ENCODE data around the gene GYS2. TPM values are rescaled to one million over a fixed set of nuclear protein-coding genes. Genes with fewer than 3 reads are reported as not detected.

GYS2 gene
- total and polyA plus RNA-seq, 2 of the 4 experiments (the other 2 are of a cell fraction): not detected

DNA sequence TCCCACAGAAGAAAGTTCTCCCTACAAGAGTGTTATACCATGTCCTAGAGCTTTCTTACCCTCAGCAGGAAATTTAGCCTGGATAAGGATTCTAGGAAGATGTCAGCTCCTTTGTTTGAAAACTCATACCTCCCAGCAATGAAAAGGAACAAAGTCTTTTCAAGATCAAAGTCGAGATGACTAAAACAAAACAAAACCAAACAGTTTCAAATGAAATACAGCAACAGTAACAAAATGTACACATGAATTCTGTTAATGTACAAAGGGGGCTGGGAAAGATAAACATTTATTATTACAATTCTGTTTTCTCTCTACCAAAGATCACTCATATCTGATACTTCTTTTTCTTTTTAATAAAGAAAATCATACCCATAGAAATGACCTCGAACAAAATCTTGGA, 41.8 kb downstream of the GYS2 start:
- no peak overlapping the region for H3K18ac ChIP-seq (ENCODE audit: low read depth, low read length)
- no peak overlapping the region for H2BK120ac ChIP-seq (ENCODE audit: low read depth, low read length)
- H3K56ac ChIP-seq (ENCODE audit: extremely low read depth, insufficient read depth, low read length): no peak overlapping the region
- no peak overlapping the region for H3K27ac ChIP-seq (ENCODE audit: insufficient read depth, low read length)
- H4K20me1 ChIP-seq (ENCODE audit: insufficient read depth, low read length): no peaks in the 10 kb centered on the region
- TF ChIP-seq, protein P1, sequence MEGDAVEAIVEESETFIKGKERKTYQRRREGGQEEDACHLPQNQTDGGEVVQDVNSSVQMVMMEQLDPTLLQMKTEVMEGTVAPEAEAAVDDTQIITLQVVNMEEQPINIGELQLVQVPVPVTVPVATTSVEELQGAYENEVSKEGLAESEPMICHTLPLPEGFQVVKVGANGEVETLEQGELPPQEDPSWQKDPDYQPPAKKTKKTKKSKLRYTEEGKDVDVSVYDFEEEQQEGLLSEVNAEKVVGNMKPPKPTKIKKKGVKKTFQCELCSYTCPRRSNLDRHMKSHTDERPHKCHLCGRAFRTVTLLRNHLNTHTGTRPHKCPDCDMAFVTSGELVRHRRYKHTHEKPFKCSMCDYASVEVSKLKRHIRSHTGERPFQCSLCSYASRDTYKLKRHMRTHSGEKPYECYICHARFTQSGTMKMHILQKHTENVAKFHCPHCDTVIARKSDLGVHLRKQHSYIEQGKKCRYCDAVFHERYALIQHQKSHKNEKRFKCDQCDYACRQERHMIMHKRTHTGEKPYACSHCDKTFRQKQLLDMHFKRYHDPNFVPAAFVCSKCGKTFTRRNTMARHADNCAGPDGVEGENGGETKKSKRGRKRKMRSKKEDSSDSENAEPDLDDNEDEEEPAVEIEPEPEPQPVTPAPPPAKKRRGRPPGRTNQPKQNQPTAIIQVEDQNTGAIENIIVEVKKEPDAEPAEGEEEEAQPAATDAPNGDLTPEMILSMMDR (conservative IDR thresholded peaks at IDR 0.05; ENCODE audit: low read depth, low read length): no peak
- TF ChIP-seq RFX5 (IDR thresholded peaks at IDR 0.05; ENCODE audit: low read depth, low read length) (no peak), BHLHE40 (IDR thresholded peaks at IDR 0.05; ENCODE audit: low read depth, low read length) (no peak), MAFK (IDR thresholded peaks at IDR 0.05; ENCODE audit: low read depth, low read length) (no peak), POLR2A (IDR thresholded peaks at IDR 0.05; ENCODE audit: low read depth, low read length) (no peak), CEBPB (IDR thresholded peaks at IDR 0.05; ENCODE audit: low read depth, low read length) (no peak), RCOR1 (IDR thresholded peaks at IDR 0.05; ENCODE audit: insufficient replicate concordance, low read length) (no peak), RAD21 (IDR thresholded peaks at IDR 0.05; ENCODE audit: low read length) (no peak), NFE2L2 (IDR thresholded peaks at IDR 0.05; ENCODE audit: low read depth, low read length) (no peak), FOS (IDR thresholded peaks at IDR 0.05; ENCODE audit: low read depth, low read length) (no peak), MAZ (IDR thresholded peaks at IDR 0.05; ENCODE audit: borderline replicate concordance, low read depth, low read length) (no peak), CHD1 (IDR thresholded peaks at IDR 0.05; ENCODE audit: low read depth, low read length) (no peak), SMC3 (IDR thresholded peaks at IDR 0.05; ENCODE audit: low read depth, low read length) (no peak), MXI1 (IDR thresholded peaks at IDR 0.05; ENCODE audit: borderline replicate concordance, low read depth, low read length) (no peak)
- TF ChIP-seq, protein P2, sequence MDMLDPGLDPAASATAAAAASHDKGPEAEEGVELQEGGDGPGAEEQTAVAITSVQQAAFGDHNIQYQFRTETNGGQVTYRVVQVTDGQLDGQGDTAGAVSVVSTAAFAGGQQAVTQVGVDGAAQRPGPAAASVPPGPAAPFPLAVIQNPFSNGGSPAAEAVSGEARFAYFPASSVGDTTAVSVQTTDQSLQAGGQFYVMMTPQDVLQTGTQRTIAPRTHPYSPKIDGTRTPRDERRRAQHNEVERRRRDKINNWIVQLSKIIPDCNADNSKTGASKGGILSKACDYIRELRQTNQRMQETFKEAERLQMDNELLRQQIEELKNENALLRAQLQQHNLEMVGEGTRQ (IDR thresholded peaks at IDR 0.05; ENCODE audit: low read depth, low read length): no peak
- TF ChIP-seq, protein P3, sequence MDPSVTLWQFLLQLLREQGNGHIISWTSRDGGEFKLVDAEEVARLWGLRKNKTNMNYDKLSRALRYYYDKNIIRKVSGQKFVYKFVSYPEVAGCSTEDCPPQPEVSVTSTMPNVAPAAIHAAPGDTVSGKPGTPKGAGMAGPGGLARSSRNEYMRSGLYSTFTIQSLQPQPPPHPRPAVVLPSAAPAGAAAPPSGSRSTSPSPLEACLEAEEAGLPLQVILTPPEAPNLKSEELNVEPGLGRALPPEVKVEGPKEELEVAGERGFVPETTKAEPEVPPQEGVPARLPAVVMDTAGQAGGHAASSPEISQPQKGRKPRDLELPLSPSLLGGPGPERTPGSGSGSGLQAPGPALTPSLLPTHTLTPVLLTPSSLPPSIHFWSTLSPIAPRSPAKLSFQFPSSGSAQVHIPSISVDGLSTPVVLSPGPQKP (IDR thresholded peaks at IDR 0.05; ENCODE audit: borderline replicate concordance, low read depth, low read length): no peak
- H3K4ac ChIP-seq (ENCODE audit: low read depth, low read length): no peak overlapping the region
- no peak overlapping the region for H2BK5ac ChIP-seq (ENCODE audit: low read depth, low read length, poor library complexity, severe bottlenecking)
- ChIA-PET CTCF (interaction anchor here (0.6 kb wide), 1 partner anchor 11 kb away, joined by 3 read pairs; no protein-coding TSS in a partner anchor), POLR2A (ENCODE audit: unreplicated experiment) (no interaction called here)
- no peak overlapping the region for H3K14ac ChIP-seq (replicated peaks; ENCODE audit: low read depth, low read length)
- H3K9me1 ChIP-seq (ENCODE audit: insufficient read depth, low read length): no peaks in the 10 kb centered on the region
- no peak overlapping the region for H2AK9ac ChIP-seq (replicated peaks; ENCODE audit: low read depth, low read length, poor library complexity)
- H3K36me3 ChIP-seq (ENCODE audit: control insufficient read depth, insufficient read depth, low read length): no peaks in the 10 kb centered on the region
- no peak overlapping the region for H4K91ac ChIP-seq (ENCODE audit: insufficient read depth, low read depth, low read length)
- H2BK20ac ChIP-seq (ENCODE audit: low read depth, low read length): no peak overlapping the region
- no peak overlapping the region for H3K23ac ChIP-seq (ENCODE audit: low read depth, low read length)
- H3K4me2 ChIP-seq (ENCODE audit: low read depth, low read length): no peak overlapping the region
- H3K4me1 ChIP-seq (ENCODE audit: control insufficient read depth, insufficient read depth, low read length): no peaks in the 10 kb centered on the region
- in situ Hi-C loops (cut with MboI; ENCODE audit: low sequenced_read_pairs): no loop called here
- intact Hi-C loops (cut with micrococcal nuclease): no loop called here
- no peak overlapping the region for H3K9ac ChIP-seq (ENCODE audit: low read depth, low read length)
- no CpG with 5 or more reads among the region's 2 CpGs for WGBS, 2 experiments (ENCODE audit: extremely low coverage in 2 of 2, insufficient read length in 1 of 2)
- DNase-seq (no peak), ATAC-seq (ENCODE audit: low read depth) (no peak)
- dilution Hi-C loops (cut with HindIII; ENCODE audit: low sequenced_read_pairs, unreplicated experiment): no loop called here
- no peaks in the 10 kb centered on the region for H3K79me1 ChIP-seq (ENCODE audit: low read depth in 1 of 2, low read length in 2 of 2)
- no peak overlapping the region for H4K5ac ChIP-seq (ENCODE audit: low read depth, low read length)
- H3K4me3 ChIP-seq (ENCODE audit: insufficient read depth, low read depth, low read length): no peak overlapping the region
- no peak overlapping the region for H2AFZ ChIP-seq (replicated peaks; ENCODE audit: low read length, poor library complexity)
- H2AK5ac ChIP-seq (ENCODE audit: low read depth, low read length): no peak overlapping the region
- no TSS peak for BruUV-seq (replicated peaks)
- no peak overlapping the region for H2BK15ac ChIP-seq (ENCODE audit: low read depth, low read length)
- no peaks in the 10 kb centered on the region for H3K9me3 ChIP-seq (ENCODE audit: control insufficient read depth, insufficient read depth, low read length)
- H3K27me3 ChIP-seq (ENCODE audit: control insufficient read depth, insufficient read depth, low read length): no peaks in the 10 kb centered on the region
- no peak overlapping the region for H4K8ac ChIP-seq (ENCODE audit: low read depth in 2 of 2, low read length in 2 of 2)

Data from IMR-90 (cell line).